GM23338 (cell line): Measurements from ENCODE around the gene MASP2. TPM values are rescaled to one million over a fixed set of nuclear protein-coding genes. Genes with fewer than 3 reads are reported as not detected.
A peak's percentile ranks its signal among the peaks of the same experiment; 100 is the strongest.

Experiments used
- ATAC-seq: fragments of 200-7000 bp; cut with Tn5 transposase; 3 replicates; pipeline ENCODE4 v1.9.1; 2020
- DNase-seq: peaks from one replicate; pipeline ENCODE4 v3.0.0-alpha.2; 2015; ENCODE audit warnings: low spot score
- H2AFZ ChIP-seq: fragments of 200-600 bp; sonication (generic); 2 replicates; pipeline ENCODE4 v1.8.0; 2016; ENCODE audit warnings: antibody characterized with exemption, mild to moderate bottlenecking, moderate library complexity
- H3F3A ChIP-seq: fragments of 200-600 bp; sonication (generic); replicated peaks from 2 replicates; pipeline ENCODE4 v1.8.0; 2017; ENCODE audit warnings: antibody characterized with exemption, mixed run types, low read depth
- H3K27ac ChIP-seq: fragments of 200-600 bp; sonication (generic); 2 replicates; pipeline ENCODE4 v1.6.1; 2016; ENCODE audit warnings: low read depth
- H3K27me3 ChIP-seq: fragments of 200-600 bp; sonication (generic); 2 replicates; pipeline ENCODE4 v1.8.0; 2016; ENCODE audit warnings: mild to moderate bottlenecking, mixed run types, moderate library complexity; ENCODE audit not compliant: insufficient read depth
- H3K36me3 ChIP-seq: fragments of 200-600 bp; sonication (generic); 2 replicates; pipeline ENCODE4 v1.8.0; 2016; ENCODE audit warnings: mild to moderate bottlenecking; ENCODE audit not compliant: insufficient read depth
- H3K4me1 ChIP-seq: fragments of 200-600 bp; sonication (generic); 2 replicates; pipeline ENCODE4 v1.8.0; 2016; ENCODE audit warnings: mild to moderate bottlenecking, moderate library complexity; ENCODE audit not compliant: insufficient read depth
- H3K4me2 ChIP-seq: fragments of 200-600 bp; sonication (generic); 2 replicates; pipeline ENCODE4 v1.7.1; 2017; ENCODE audit warnings: mixed run types
- H3K4me3 ChIP-seq: fragments of 200-600 bp; sonication (generic); 2 replicates; pipeline ENCODE4 v1.6.1; 2016; ENCODE audit warnings: mixed run types
- H3K79me2 ChIP-seq: fragments of 200-600 bp; sonication (generic); replicated peaks from 2 replicates; pipeline ENCODE4 v1.8.0; 2017; ENCODE audit warnings: mild to moderate bottlenecking; ENCODE audit not compliant: insufficient read depth
- H3K9me2 ChIP-seq: fragments of 200-600 bp; sonication (generic); 2 replicates; pipeline ENCODE4 v1.8.0; 2017; ENCODE audit not compliant: insufficient read depth
- H4K20me1 ChIP-seq: fragments of 200-600 bp; sonication (generic); replicated peaks from 2 replicates; pipeline ENCODE4 v1.8.0; 2017; ENCODE audit warnings: mild to moderate bottlenecking; ENCODE audit not compliant: insufficient read depth
- H3K27ac Mint-ChIP-seq: 2 replicates; pipeline ENCODE4 v1.8.0; 2020; ENCODE audit warnings: inconsistent platforms, mild to moderate bottlenecking, moderate library complexity, mixed read lengths
- H3K27me3 Mint-ChIP-seq: 3 replicates; pipeline ENCODE4 v1.8.0; 2022; ENCODE audit warnings: low read depth, mild to moderate bottlenecking, moderate library complexity, mixed read lengths, inconsistent platforms; ENCODE audit not compliant: insufficient read depth, poor library complexity
- H3K36me3 Mint-ChIP-seq: 3 replicates; pipeline ENCODE4 v1.8.0; 2021; ENCODE audit warnings: low read depth, mild to moderate bottlenecking, inconsistent platforms, moderate library complexity, mixed read lengths
- H3K4me1 Mint-ChIP-seq: 3 replicates; pipeline ENCODE4 v1.8.0; 2020; ENCODE audit warnings: mild to moderate bottlenecking, inconsistent platforms, mixed read lengths
- H3K4me3 Mint-ChIP-seq: 3 replicates; pipeline ENCODE4 v1.8.0; 2021; ENCODE audit warnings: moderate library complexity, mild to moderate bottlenecking, inconsistent platforms, mixed read lengths
- H3K9me3 Mint-ChIP-seq: 3 replicates; pipeline ENCODE4 v1.8.0; 2020; ENCODE audit warnings: moderate library complexity, mild to moderate bottlenecking, inconsistent platforms, mixed read lengths
- CREB1 ChIP-seq: fragments of 250-450 bp; sonication (Bioruptor Pico); IDR thresholded peaks from 2 replicates; pipeline ENCODE4 v1.5.0; 2020; ENCODE audit warnings: low read depth, mild to moderate bottlenecking, moderate library complexity
- CTCF ChIP-seq, 2 experiments: fragments of 200-600 bp in 1 of 2; sonication (generic) in 1 of 2; conservative IDR thresholded peaks; 2 replicates each; pipeline versions ENCODE4 v1.5.1 to v1.6.1; 2016 to 2017; ENCODE audit warnings: antibody characterized with exemption in 2 of 2, low read depth in 2 of 2, mild to moderate bottlenecking in 2 of 2, moderate library complexity in 1 of 2
- ETS1 ChIP-seq: IDR thresholded peaks from 2 replicates; pipeline ENCODE4 v1.6.1; 2016; ENCODE audit warnings: antibody characterized with exemption
- EZH2phosphoT487 ChIP-seq: fragments of 200-600 bp; sonication (generic); IDR thresholded peaks from one replicate; pipeline ENCODE4 v1.8.1; 2018; ENCODE audit warnings: antibody characterized with exemption; ENCODE audit not compliant: unreplicated experiment
- NANOG ChIP-seq: IDR thresholded peaks from 2 replicates; pipeline ENCODE4 v1.6.1; 2016; ENCODE audit warnings: antibody characterized with exemption, borderline replicate concordance
- POLR2AphosphoS5 ChIP-seq: IDR thresholded peaks from 2 replicates; pipeline ENCODE4 v1.6.1; 2016; ENCODE audit warnings: antibody characterized with exemption, low read depth
- REST ChIP-seq: IDR thresholded peaks from one replicate; pipeline ENCODE4 v1.6.1; 2018; ENCODE audit warnings: antibody characterized with exemption; ENCODE audit not compliant: unreplicated experiment
- STAT1 ChIP-seq: IDR thresholded peaks from one replicate; pipeline ENCODE4 v1.6.1; 2016; ENCODE audit warnings: antibody characterized with exemption; ENCODE audit not compliant: unreplicated experiment
- ZNF114 ChIP-seq: fragments of 250-450 bp; sonication (Bioruptor Pico); IDR thresholded peaks from 2 replicates; pipeline ENCODE4 v1.5.0; 2020; ENCODE audit warnings: mild to moderate bottlenecking, moderate library complexity
- ZNF331 ChIP-seq: fragments of 250-450 bp; sonication (Bioruptor Pico); IDR thresholded peaks from 2 replicates; pipeline ENCODE4 v1.5.0; 2020; ENCODE audit warnings: low read depth, mild to moderate bottlenecking, moderate library complexity
- polyA plus RNA-seq: library from polyadenylated mRNA; unstranded; fragments of >200 nt; fragmentation: Nextera tagmentation; extraction: Ambion mirVana; gene quantifications from 2 replicates; pipeline ENCODE4 v1.2.1, GENCODE V29; 2016
- total RNA-seq: library from RNA; depleted of rRNA; stranded (reverse); fragments of >200 nt; shearing (Covaris generic); gene quantifications from 2 replicates; pipeline ENCODE4 v1.2.3, GENCODE V29; 2014

MASP2 gene
- total and polyA plus RNA-seq, 2 experiments from 2014 or later = 0.71 to 1.5 TPM

DNA sequence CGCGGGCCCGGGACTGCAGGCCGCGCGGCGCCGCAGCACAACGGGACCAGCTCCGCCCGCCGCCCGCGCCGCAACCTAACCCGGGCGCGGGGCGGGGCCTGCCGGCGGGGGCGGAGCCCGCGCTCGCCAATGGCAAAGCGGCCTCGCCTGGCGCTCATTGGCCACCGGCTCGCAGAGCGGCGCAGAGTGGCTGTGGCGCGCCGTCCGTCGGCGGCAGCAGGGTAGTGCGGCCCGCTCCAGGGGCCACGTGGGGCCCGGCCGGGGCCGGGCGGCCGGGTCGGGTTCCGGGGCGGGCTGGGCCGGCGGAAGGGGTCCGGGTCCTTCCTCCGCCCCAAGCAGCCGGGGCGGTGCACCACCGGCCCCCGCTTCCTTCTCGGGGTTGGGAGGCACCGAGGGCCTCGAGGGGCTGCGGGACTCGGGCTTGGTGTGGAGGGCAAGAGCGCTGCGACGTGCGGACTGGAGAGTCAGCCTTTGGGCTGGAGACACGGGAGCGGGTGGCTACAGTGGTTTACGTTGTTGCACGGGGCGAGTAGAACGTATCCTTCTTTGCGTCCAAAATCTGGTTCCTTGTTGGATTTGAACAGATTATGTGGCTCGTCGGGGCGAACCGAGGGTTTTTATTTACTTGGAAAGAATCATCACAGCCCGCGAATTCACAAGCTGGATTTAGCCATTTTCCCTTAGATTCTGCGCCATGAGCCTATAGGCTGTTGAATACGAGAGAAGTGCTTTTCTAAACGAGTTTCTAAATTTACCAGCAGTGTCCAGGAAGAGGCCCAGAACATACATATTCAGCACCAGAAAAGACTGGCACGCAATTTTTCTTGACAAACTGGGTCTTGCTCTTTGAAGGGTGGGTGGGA is 13.2 kb upstream of the MASP2 start, which contains the start of gene SRM (continued):
- no peak for TF ChIP-seq CTCF (conservative IDR thresholded peaks at IDR 0.05; ENCODE audit: low read depth in 2 of 2)
- no peak for TF ChIP-seq NANOG

DNA sequence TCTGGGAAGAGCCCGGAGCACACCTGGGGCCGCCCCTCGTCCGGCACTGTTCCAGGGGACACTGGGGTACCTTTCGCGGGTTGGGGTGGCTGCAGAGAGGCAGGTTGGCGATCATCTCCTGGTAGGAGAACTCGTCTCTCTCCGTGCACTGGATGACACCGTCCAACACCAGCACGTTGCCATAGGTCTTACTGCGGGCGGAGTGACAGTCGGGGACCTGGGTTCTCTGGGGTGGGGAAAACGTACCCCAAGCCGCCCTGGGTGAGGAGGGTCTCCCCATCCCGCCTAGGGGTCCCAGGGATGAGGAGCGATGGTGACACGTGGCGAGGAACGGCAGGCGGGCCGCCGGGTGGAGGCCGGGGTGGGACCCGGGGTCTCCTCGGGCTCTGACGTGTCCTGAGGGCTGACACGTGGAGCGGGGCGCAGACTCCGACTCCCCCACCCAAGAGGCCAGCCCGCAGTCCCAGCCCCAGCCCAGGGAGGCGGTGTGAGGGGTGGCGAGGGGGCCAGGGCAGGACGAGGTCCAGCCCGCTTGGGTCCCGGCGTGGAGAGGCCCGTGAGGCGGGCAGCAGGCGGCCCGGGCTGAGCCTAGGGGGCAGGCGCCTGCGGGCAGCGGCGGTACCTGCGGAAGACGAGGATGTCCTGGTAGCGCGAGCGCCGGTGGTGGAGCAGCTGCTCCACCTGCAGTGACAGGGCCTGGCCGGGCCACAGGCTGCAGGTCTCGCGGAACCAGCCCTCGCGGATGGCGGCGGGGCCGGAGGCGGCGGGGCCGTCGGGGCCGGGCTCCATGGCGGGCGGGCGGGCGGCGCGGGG is 12.3 kb upstream of the MASP2 start:
- H3K9me2 ChIP-seq = no peaks in the 10 kb centered on the region
- peak overlapping the region; percentile 89 for H3K4me2 ChIP-seq
- peak overlapping the region; percentile 99 for H3K4me3 Mint-ChIP-seq
- peaks cover 40% of the 10 kb centered on the region for H3F3A ChIP-seq
- peaks cover 9% of the 10 kb centered on the region; the same call in 1 of the 2 replicates for H3K4me1 ChIP-seq
- peak overlapping the region; percentile 92 for H3K4me3 ChIP-seq
- peaks cover 17% of the 10 kb centered on the region for H3K4me1 Mint-ChIP-seq
- peak overlapping the region; percentile 92 for H3K27ac Mint-ChIP-seq
- H4K20me1 ChIP-seq = peaks cover 3% of the 10 kb centered on the region
- H3K36me3 Mint-ChIP-seq = peaks cover 58% of the 10 kb centered on the region
- H3K27me3 ChIP-seq = no peaks in the 10 kb centered on the region
- H3K27me3 Mint-ChIP-seq = peaks cover 12% of the 10 kb centered on the region
- H3K36me3 ChIP-seq = peaks cover 4% of the 10 kb centered on the region; the same call in 1 of the 2 replicates
- H3K9me3 Mint-ChIP-seq = no peaks in the 10 kb centered on the region; the same call in 2 of the 3 replicates
- peak; percentile 52 for DNase-seq
- TF ChIP-seq POLR2AphosphoS5 (no peak), CREB1 (CRISPR knock-in tag) (0 out of 2 replicates have a peak, but pooled peaks have one; percentile 13)
- ATAC-seq = peak; percentile 7
- no peak overlapping the region for H3K27ac ChIP-seq
- H3K79me2 ChIP-seq = peaks cover 27% of the 10 kb centered on the region
- H2AFZ ChIP-seq = no peak overlapping the region; the same call in 1 of the 2 replicates

- H3K27ac ChIP-seq = no peak overlapping the region
- no peak for ATAC-seq
- TF ChIP-seq ZNF114 (no peak), ETS1 (no peak), POLR2AphosphoS5 (no peak), REST (no peak), NANOG (no peak), STAT1 (no peak), ZNF331 (CRISPR knock-in tag) (no peak), EZH2phosphoT487 (no peak)
Observed at GRCh38 chr1:11058595-11059154, 11.6 kb upstream of the MASP2 start.

More at GRCh38 chr1:11058595-11059154, 11.6 kb upstream of the MASP2 start:
- peaks cover 55% of the 10 kb centered on the region for H3K36me3 Mint-ChIP-seq
- H3K9me3 Mint-ChIP-seq = no peaks in the 10 kb centered on the region; the same call in 2 of the 3 replicates
- Histone ChIP-seq H3F3A (peaks cover 44% of the 10 kb centered on the region), H3K36me3 (peaks cover 4% of the 10 kb centered on the region; the same call in 1 of the 2 replicates), H3K27me3 (no peaks in the 10 kb centered on the region), H3K9me2 (no peaks in the 10 kb centered on the region), H3K4me3 (peak overlapping the region; percentile 92), H3K4me2 (peak overlapping the region; percentile 89), H4K20me1 (peaks cover 3% of the 10 kb centered on the region), H2AFZ (no peak overlapping the region), H3K79me2 (peaks cover 27% of the 10 kb centered on the region), H3K4me1 (peaks cover 9% of the 10 kb centered on the region; the same call in 1 of the 2 replicates)
- peak overlapping the region; percentile 99 for H3K4me3 Mint-ChIP-seq
- DNase-seq = no peak
- H3K27me3 Mint-ChIP-seq = peaks cover 12% of the 10 kb centered on the region
- H3K27ac Mint-ChIP-seq = peak overlapping the region; percentile 92
- H3K4me1 Mint-ChIP-seq = peaks cover 17% of the 10 kb centered on the region
